Measurements from ENCODE around the gene SRGAP1.

Gene SRGAP1

DNA sequence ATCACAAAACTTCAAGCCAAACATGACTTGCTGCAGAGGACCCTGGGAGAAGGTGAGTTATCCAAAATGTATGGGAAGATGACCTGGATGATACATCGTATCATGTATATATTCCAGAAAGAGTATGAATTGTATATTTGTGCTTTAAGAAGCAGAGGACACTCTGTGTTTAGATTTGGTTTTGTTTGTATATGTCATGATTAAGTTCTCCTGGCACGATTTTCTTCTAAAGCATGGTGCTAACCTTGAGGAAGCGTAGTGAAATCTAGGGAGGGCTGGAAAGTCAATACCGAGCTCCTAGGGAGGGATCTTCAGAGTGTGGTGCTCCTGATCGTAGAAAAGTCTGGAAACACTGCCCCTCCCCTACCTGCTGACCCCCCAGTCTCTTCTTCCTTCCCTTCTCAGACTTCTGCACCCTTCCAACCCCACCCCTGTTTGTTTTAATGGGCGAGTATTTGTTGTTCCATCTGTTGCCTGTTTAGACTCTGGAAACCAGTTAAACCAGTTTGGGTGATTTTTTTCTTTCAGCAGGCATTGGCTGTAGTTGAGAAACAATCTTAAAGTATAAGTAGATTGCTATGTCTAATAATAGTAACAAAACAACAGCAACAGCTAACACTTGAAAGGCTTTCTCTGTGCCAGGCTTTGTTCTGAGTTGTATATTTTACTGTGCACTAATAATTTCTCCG, 236.0 kb downstream of the SRGAP1 start:
- Histone ChIP-seq H3K4me3 (no peak overlapping the region), H3K27ac (no peak overlapping the region)
- DNase-seq (ENCODE audit: low spot score) = no peak
- TF ChIP-seq, protein P1, sequence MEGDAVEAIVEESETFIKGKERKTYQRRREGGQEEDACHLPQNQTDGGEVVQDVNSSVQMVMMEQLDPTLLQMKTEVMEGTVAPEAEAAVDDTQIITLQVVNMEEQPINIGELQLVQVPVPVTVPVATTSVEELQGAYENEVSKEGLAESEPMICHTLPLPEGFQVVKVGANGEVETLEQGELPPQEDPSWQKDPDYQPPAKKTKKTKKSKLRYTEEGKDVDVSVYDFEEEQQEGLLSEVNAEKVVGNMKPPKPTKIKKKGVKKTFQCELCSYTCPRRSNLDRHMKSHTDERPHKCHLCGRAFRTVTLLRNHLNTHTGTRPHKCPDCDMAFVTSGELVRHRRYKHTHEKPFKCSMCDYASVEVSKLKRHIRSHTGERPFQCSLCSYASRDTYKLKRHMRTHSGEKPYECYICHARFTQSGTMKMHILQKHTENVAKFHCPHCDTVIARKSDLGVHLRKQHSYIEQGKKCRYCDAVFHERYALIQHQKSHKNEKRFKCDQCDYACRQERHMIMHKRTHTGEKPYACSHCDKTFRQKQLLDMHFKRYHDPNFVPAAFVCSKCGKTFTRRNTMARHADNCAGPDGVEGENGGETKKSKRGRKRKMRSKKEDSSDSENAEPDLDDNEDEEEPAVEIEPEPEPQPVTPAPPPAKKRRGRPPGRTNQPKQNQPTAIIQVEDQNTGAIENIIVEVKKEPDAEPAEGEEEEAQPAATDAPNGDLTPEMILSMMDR (IDR thresholded peaks at IDR 0.05) = no peak

GRCh38 chr12:64081008-64081404, 236.5 kb downstream of the SRGAP1 start:
- H3K27ac ChIP-seq = no peak overlapping the region
- no peak for DNase-seq (ENCODE audit: low spot score)
- no peak overlapping the region for H3K4me3 ChIP-seq
- TF ChIP-seq, protein P1 (IDR thresholded peaks at IDR 0.05) = no peak

GRCh38 chr12:64082116-64082515, 237.6 kb downstream of the SRGAP1 start:
- Histone ChIP-seq H3K27ac (no peak overlapping the region), H3K4me3 (no peak overlapping the region)
- TF ChIP-seq, protein P1 (IDR thresholded peaks at IDR 0.05) = no peak
- DNase-seq (ENCODE audit: low spot score) = no peak

- no peak overlapping the region for H3K4me3 ChIP-seq
- DNase-seq (ENCODE audit: low spot score) = no peak
- TF ChIP-seq, protein P1 (IDR thresholded peaks at IDR 0.05) = no peak
- H3K27ac ChIP-seq = peak overlapping the region in 1 of 2 donors; percentile 46
Observed at GRCh38 chr12:64082866-64083268, 238.4 kb downstream of the SRGAP1 start.

- H3K4me3 ChIP-seq = no peak overlapping the region
- TF ChIP-seq, protein P1 (IDR thresholded peaks at IDR 0.05) = no peak
- no peak for DNase-seq (ENCODE audit: low spot score)
- peak overlapping the region in 1 of 2 donors; percentile 46 for H3K27ac ChIP-seq
Observed at GRCh38 chr12:64083285-64084210, 239.0 kb downstream of the SRGAP1 start.

DNA sequence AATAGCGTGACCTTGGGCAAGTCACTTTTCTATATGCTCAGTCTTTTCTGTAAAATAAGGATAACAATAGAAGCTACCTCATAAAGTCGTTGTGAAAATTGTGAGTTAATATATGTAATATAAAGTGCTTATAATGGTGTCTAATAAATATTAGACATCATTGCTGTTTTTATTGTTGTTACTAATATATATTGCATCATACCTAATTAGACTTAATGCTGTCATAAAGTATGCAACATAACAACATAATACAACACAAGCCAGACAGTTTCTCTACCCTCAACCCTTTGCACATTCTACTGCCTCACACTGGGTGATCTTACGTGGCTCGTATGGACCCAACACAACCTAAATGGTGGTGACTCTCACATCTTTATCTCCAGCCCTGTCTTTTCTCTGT, 240.7 kb downstream of the SRGAP1 start:
- DNase-seq (ENCODE audit: low spot score) = no peak
- Histone ChIP-seq H3K4me3 (no peak overlapping the region), H3K27ac (no peak overlapping the region)
- TF ChIP-seq, protein P1 (IDR thresholded peaks at IDR 0.05) = no peak
